ENCODE data around the gene KRTAP6-3. TPM values are rescaled to one million over a fixed set of nuclear protein-coding genes. Genes with fewer than 3 reads are reported as not detected.

Gene KRTAP6-3
- not detected for total RNA-seq

GRCh38 chr21:30592140-30592539 is at the start of gene KRTAP6-3:
Gene KRTAP6-3, plus strand, starts transcription at chr21:30592440. Its CDS starts 6 bp downstream, at chr21:30592446.
- no peak for DNase-seq

GRCh38 chr21:30552782-30553181 is 39.5 kb upstream of the KRTAP6-3 start:
- no peak for DNase-seq

GRCh38 chr21:30555095-30555494 is 37.1 kb upstream of the KRTAP6-3 start:
- DNase-seq, result no peak

GRCh38 chr21:30561264-30561895 is 30.9 kb upstream of the KRTAP6-3 start, which contains the start of gene KRTAP19-7:
Gene KRTAP19-7, minus strand, starts transcription at chr21:30561314. Its CDS starts 25 bp downstream, at chr21:30561289.
- no peak for DNase-seq

- no peak for DNase-seq
Measured at GRCh38 chr21:30561957-30562356, 30.3 kb upstream of the KRTAP6-3 start.

- DNase-seq, result no peak
Measured at GRCh38 chr21:30563072-30563471, 29.2 kb upstream of the KRTAP6-3 start.

- no peak for DNase-seq
Measured at GRCh38 chr21:30563630-30564029, 28.6 kb upstream of the KRTAP6-3 start.

GRCh38 chr21:30567617-30568016 is 24.6 kb upstream of the KRTAP6-3 start:
- no peak for DNase-seq

- DNase-seq, result no peak
Measured at GRCh38 chr21:30577766-30578165, 14.5 kb upstream of the KRTAP6-3 start.

- DNase-seq, result no peak
Measured at GRCh38 chr21:30579346-30579745, 12.9 kb upstream of the KRTAP6-3 start.

- no peak for DNase-seq
Measured at GRCh38 chr21:30580132-30580531, 12.1 kb upstream of the KRTAP6-3 start.

GRCh38 chr21:30582870-30583269 is 9.4 kb upstream of the KRTAP6-3 start:
- no peak for DNase-seq

GRCh38 chr21:30590297-30590696 is 1.9 kb upstream of the KRTAP6-3 start, which contains the start of gene KRTAP22-2:
Gene KRTAP22-2, minus strand, starts transcription at chr21:30590397.
- no peak for DNase-seq

- no peak for DNase-seq
Measured at GRCh38 chr21:30598802-30599201, 6.6 kb downstream of the KRTAP6-3 start, which contains the start of gene KRTAP6-2. Gene KRTAP6-2, minus strand, starts transcription at chr21:30598902. Its CDS starts 28 bp downstream, at chr21:30598874.

- no peak for DNase-seq
Measured at GRCh38 chr21:30600787-30601186, 8.5 kb downstream of the KRTAP6-3 start, which contains the start of gene KRTAP22-1. Gene KRTAP22-1, plus strand, starts transcription at chr21:30601087.

- DNase-seq, result no peak
Measured at GRCh38 chr21:30605968-30606367, 13.7 kb downstream of the KRTAP6-3 start.

- DNase-seq, result no peak
Measured at GRCh38 chr21:30612132-30612531, 19.9 kb downstream of the KRTAP6-3 start.

- no peak for DNase-seq
Measured at GRCh38 chr21:30613836-30614235, 21.6 kb downstream of the KRTAP6-3 start, which contains the start of gene KRTAP6-1. Gene KRTAP6-1, minus strand, starts transcription at chr21:30613930. Its CDS starts 26 bp downstream, at chr21:30613904.

- no peak for DNase-seq
Measured at GRCh38 chr21:30615199-30615598, 23.0 kb downstream of the KRTAP6-3 start.

- DNase-seq, result no peak
Measured at GRCh38 chr21:30616125-30616524, 23.9 kb downstream of the KRTAP6-3 start, which contains the start of gene KRTAP20-1. Gene KRTAP20-1, plus strand, starts transcription at chr21:30616425. Its CDS starts 30 bp downstream, at chr21:30616455.

GRCh38 chr21:30620080-30620479 is 27.8 kb downstream of the KRTAP6-3 start:
- no peak for DNase-seq

GRCh38 chr21:30620522-30620921 is 28.3 kb downstream of the KRTAP6-3 start, which contains the start of gene KRTAP20-4:
Gene KRTAP20-4, plus strand, starts transcription at chr21:30620627.
- no peak for DNase-seq

- no peak for DNase-seq
Measured at GRCh38 chr21:30623362-30623761, 31.1 kb downstream of the KRTAP6-3 start.

GRCh38 chr21:30625449-30626165 is 33.4 kb downstream of the KRTAP6-3 start:
- no peak for DNase-seq
